Measurements from ENCODE around the gene WNT1. TPM values are rescaled to one million over a fixed set of nuclear protein-coding genes. Genes with fewer than 3 reads are reported as not detected.

Gene WNT1
- total RNA-seq, 4 donors from 2014 or later = not detected

DNA sequence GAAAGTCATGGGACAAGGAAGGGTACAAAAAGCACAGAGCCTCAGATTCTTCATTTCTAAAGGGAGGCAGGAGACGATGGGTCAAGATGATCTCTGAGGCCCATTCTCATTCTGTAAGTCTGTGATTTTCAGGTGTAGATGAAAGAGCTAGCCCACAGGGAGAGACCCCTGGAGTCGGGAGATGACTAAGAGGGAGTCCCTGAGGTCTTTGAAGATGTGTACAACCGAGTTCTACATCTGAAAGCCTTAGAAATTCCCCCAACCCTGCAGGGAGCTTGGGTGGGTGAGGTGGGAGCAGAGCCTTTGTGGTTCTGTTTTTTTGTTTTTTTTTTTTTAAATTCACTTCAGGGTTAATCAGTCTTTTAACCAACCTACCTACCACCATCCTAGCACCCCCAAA, 9.7 kb upstream of the WNT1 start:
- Histone ChIP-seq H3K4me3 (no peak overlapping the region), H3K9me3 (no peaks in the 10 kb centered on the region), H3K27me3 (peaks cover 0 to 63% of the 10 kb centered on the region in 2 donors), H3K27ac (no peak overlapping the region), H3K36me3 (no peaks in the 10 kb centered on the region), H3K4me1 (peaks cover 0 to 46% (median 18%) of the 10 kb centered on the region in 4 donors)
- no peak for DNase-seq (ENCODE audit: low spot score in 2 of 2)
- WGBS, 2 donors = 70 to 81% methylated on average over 3 of the region's 3 CpGs
- TF ChIP-seq CTCF (IDR thresholded peaks at IDR 0.05) = no peak
- TF ChIP-seq POLR2A (IDR thresholded peaks at IDR 0.05) = no peak
- no peak for TF ChIP-seq EP300 (IDR thresholded peaks at IDR 0.05)

DNA sequence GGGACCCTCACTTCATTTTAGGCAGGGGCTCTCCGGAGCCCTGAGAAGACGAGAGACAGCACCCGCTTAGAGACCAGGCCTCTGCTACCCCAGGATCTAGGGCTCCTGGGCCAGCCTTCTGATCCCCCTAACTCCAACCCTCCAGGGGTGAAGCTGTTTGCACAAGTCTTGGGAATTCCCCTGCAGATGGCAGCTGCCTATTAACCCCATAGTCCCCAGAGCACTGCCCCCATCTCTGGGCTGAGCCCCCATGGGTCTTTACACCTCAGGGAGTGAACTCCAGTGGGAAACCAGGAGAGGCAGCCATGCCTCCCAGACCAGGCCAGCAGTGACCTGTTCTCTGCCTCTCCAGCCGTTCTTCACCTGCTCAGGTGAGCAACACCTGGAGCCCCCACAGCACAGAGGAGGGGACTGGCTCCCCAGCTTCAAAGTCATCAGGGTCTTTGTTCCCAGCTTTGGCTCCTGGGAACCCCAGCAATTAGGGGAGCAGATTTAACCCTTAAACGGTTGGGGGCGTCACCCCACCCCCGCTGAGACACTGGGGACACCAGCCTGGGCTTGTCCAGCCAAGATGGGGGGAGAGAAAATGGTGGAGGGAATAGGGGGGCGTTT, 8.9 kb upstream of the WNT1 start:
- WGBS, 2 donors = 28 to 57% methylated on average over 7 to 8 of the region's 8 CpGs
- peaks cover 0 to 53% (median 19%) of the 10 kb centered on the region in 4 donors for H3K4me1 ChIP-seq
- H3K4me3 ChIP-seq = peak overlapping the region in 1 of 4 donors; percentile 39
- no peak for DNase-seq (ENCODE audit: low spot score in 2 of 2)
- no peaks in the 10 kb centered on the region for H3K36me3 ChIP-seq
- peaks cover 0 to 67% of the 10 kb centered on the region in 2 donors for H3K27me3 ChIP-seq
- no peaks in the 10 kb centered on the region for H3K9me3 ChIP-seq
- H3K27ac ChIP-seq = no peak overlapping the region
- TF ChIP-seq CTCF (IDR thresholded peaks at IDR 0.05) (no peak), EP300 (IDR thresholded peaks at IDR 0.05) (no peak), POLR2A (IDR thresholded peaks at IDR 0.05) (no peak)

- H3K27me3 ChIP-seq = peaks cover 0 to 64% of the 10 kb centered on the region in 2 donors
- H3K4me3 ChIP-seq = peak overlapping the region; percentile 10 to 39 (median 21)
- TF ChIP-seq EP300 (IDR thresholded peaks at IDR 0.05) (no peak), CTCF (IDR thresholded peaks at IDR 0.05) (no peak), POLR2A (IDR thresholded peaks at IDR 0.05) (no peak)
- peaks cover 0 to 55% (median 19%) of the 10 kb centered on the region in 4 donors for H3K4me1 ChIP-seq
- WGBS, 2 donors = 19 to 28% methylated on average over 13 to 51 of the region's 77 CpGs
- DNase-seq (ENCODE audit: low spot score in 2 of 2) = no peak
- no peaks in the 10 kb centered on the region for H3K36me3 ChIP-seq
- no peaks in the 10 kb centered on the region for H3K9me3 ChIP-seq
- H3K27ac ChIP-seq = no peak overlapping the region
These were observed 8.1 kb upstream of the WNT1 start for GRCh38 chr12:48969833-48970701.

DNA sequence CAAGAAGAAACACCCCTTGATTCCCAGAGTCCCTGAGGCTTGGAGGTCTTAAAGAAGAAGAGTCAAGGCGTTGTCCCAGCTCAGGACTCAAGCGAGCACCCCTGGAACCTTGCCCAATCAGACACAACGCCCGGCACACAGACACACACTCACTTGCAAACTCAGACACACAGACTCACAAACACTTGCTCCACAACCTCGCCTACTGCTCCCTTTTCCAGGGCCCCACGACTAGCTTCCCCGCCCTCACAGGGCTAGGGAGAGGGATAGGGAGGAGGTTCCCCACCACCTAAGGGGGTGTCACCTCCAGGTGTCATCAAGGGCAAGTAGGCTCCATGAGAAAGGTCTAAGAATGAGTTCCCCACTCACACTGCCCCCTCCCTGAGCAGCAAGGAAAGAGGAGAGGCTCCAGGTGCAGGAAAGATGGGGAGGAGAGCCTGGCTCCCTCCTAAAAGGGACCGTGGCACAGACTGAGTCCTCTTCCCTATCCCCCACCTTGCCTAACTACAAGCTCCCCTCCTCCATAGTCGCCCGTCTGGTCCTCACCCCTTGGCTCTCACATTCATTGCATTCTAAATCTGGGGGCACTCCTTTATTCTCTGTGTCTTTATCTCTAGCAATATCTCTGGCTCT, 7.3 kb upstream of the WNT1 start:
- H3K36me3 ChIP-seq = no peaks in the 10 kb centered on the region
- 35 to 40% methylated on average over 10 of the region's 10 CpGs for WGBS, 2 donors
- H3K4me1 ChIP-seq = peaks cover 0 to 55% (median 19%) of the 10 kb centered on the region in 4 donors
- H3K27ac ChIP-seq = no peak overlapping the region
- no peaks in the 10 kb centered on the region for H3K9me3 ChIP-seq
- no peak for TF ChIP-seq POLR2A (IDR thresholded peaks at IDR 0.05)
- no peak for TF ChIP-seq CTCF (IDR thresholded peaks at IDR 0.05)
- TF ChIP-seq EP300 (IDR thresholded peaks at IDR 0.05) = no peak
- H3K4me3 ChIP-seq = peak overlapping the region in 1 of 4 donors; percentile 39
- no peak for DNase-seq (ENCODE audit: low spot score in 2 of 2)
- H3K27me3 ChIP-seq = peaks cover 0 to 72% of the 10 kb centered on the region in 2 donors

Measured in tibial nerve (tissue), 4 donors.